ENCODE measurements around the gene TCN2. TPM values are rescaled to one million over a fixed set of nuclear protein-coding genes. Genes with fewer than 3 reads are reported as not detected.
"Not testable (repeated sequence)": the region's sequence is repeated elsewhere in the genome, so short reads cannot be mapped to it uniquely, and the experiment has no call there.

TCN2 gene
- 22.3 and 22.9 TPM in 2 replicates for total RNA-seq
- long read RNA-seq, transcript TCN2-201 (9 exons, 2,535 nt), result major isoform, 68 of 76 reads
- long read RNA-seq, partial matches to known transcripts, result 2 of 76 reads
- long read RNA-seq, other reads (novel, unspliced or antisense), result 6 of 76 reads

DNA sequence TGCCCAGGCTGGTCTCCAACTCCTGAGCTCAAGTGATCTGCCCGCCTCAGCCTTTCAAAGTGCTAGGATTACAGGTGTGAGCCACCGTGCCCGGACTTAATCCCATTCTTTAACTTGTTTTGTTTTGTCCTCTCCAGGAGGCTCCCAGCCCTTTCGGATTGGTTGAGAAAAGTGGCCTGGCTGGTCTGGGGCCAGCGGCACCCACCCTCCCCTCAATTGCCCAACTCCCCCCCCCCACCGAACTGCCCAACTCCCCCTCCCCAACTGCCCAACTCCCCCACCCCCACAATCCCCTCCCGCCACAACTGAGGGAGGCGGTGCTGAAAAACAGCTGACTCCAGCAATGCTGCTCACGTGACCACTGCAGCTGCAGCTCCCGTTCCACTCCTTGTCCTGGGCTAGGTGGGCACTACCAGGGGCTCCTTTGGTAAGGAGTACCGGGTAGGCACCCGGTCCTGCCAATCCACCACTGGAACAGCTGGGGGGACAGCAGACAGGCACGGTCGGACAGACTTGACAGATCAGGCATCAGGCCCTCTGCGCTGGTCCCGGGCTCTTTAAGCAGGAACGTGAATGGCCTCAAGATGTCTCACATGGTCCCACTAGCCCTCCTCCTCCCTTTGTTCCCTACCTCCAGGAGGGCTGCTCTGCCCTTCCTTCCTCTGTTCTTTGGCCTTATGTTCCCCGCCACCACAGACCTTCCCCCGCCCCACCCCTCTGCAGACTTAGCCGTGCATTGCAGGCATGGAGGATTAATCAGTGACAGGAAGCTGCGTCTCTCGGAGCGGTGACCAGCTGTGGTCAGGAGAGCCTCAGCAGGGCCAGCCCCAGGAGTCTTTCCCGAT lies at the start of gene TCN2:
TCN2 (plus strand) TSS at position 720 of the 845 bp plus-strand sequence. CDS start 158 bp downstream, outside the sequence.
- Mint-ChIP-seq H3K9me3 (ENCODE audit: low read depth) (no peaks in the 10 kb centered on the region), H3K4me1 (ENCODE audit: low read depth) (peaks cover 21% of the 10 kb centered on the region), H3K36me3 (ENCODE audit: insufficient read depth) (peaks cover 1% of the 10 kb centered on the region), H3K27me3 (no peaks in the 10 kb centered on the region), H3K27ac (peak within 1 kb of the TSS; percentile 98), H3K4me3 (ENCODE audit: low read depth) (peak within 1 kb of the TSS; percentile 77)
- DNase-seq (ENCODE audit: low spot score, unreplicated experiment), result peak; percentile 73
- TF ChIP-seq, protein P1, sequence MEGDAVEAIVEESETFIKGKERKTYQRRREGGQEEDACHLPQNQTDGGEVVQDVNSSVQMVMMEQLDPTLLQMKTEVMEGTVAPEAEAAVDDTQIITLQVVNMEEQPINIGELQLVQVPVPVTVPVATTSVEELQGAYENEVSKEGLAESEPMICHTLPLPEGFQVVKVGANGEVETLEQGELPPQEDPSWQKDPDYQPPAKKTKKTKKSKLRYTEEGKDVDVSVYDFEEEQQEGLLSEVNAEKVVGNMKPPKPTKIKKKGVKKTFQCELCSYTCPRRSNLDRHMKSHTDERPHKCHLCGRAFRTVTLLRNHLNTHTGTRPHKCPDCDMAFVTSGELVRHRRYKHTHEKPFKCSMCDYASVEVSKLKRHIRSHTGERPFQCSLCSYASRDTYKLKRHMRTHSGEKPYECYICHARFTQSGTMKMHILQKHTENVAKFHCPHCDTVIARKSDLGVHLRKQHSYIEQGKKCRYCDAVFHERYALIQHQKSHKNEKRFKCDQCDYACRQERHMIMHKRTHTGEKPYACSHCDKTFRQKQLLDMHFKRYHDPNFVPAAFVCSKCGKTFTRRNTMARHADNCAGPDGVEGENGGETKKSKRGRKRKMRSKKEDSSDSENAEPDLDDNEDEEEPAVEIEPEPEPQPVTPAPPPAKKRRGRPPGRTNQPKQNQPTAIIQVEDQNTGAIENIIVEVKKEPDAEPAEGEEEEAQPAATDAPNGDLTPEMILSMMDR (IDR thresholded peaks at IDR 0.05; ENCODE audit: unreplicated experiment), result no peak

- no peak overlapping the region for H3K27ac Mint-ChIP-seq
- no peak for DNase-seq (ENCODE audit: low spot score, unreplicated experiment)
- H3K4me1 Mint-ChIP-seq (ENCODE audit: low read depth), result peaks cover 11% of the 10 kb centered on the region
- no peaks in the 10 kb centered on the region for H3K27me3 Mint-ChIP-seq
- TF ChIP-seq, protein P1 (IDR thresholded peaks at IDR 0.05; ENCODE audit: unreplicated experiment), result no peak
- no peak overlapping the region for H3K4me3 Mint-ChIP-seq (ENCODE audit: low read depth)
- peaks cover 13% of the 10 kb centered on the region for H3K36me3 Mint-ChIP-seq (ENCODE audit: insufficient read depth)
- H3K9me3 Mint-ChIP-seq (ENCODE audit: low read depth), result no peaks in the 10 kb centered on the region
These were observed 49.7 kb upstream of the TCN2 start for GRCh38 chr22:30557243-30557642.

- H3K4me3 Mint-ChIP-seq (ENCODE audit: low read depth), result no peak overlapping the region
- peaks cover 10% of the 10 kb centered on the region for H3K36me3 Mint-ChIP-seq (ENCODE audit: insufficient read depth)
- H3K27me3 Mint-ChIP-seq, result no peaks in the 10 kb centered on the region
- peaks cover 11% of the 10 kb centered on the region for H3K4me1 Mint-ChIP-seq (ENCODE audit: low read depth)
- H3K27ac Mint-ChIP-seq, result no peak overlapping the region
- no peak for DNase-seq (ENCODE audit: low spot score, unreplicated experiment)
- no peaks in the 10 kb centered on the region for H3K9me3 Mint-ChIP-seq (ENCODE audit: low read depth)
- TF ChIP-seq, protein P1 (IDR thresholded peaks at IDR 0.05; ENCODE audit: unreplicated experiment), result no peak
These were observed 47.1 kb upstream of the TCN2 start for GRCh38 chr22:30559889-30560288.

DNA sequence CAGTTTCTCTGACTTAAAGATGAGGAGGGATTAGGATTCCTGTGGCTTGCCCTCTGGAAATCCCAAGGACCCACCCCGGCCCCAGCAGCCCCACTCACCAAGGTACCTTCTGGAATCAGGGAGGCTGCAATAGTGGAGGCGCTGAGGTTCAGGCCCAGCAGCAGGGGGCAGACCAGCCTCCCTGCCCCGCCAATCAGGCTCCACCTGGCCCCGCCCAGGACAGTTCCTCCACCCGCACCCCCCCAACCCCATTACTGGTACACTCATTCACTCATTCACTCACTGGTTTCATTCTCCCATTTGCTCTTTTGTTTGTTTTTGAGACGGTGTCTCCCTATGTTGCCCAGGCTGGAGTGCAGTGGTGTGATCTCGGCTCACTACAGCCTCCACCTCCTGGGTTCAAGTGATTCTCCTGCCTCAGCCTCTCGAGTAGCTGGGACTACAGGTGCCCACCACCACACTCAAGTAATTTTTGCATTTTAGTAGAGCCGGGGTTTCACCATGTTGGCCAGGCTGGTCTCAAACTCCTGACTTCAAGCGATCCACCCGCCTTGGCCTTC lies 46.3 kb upstream of the TCN2 start:
- not testable (repeated sequence) for H3K4me3 Mint-ChIP-seq (ENCODE audit: low read depth); DNase-seq (ENCODE audit: low spot score, unreplicated experiment); H3K9me3 Mint-ChIP-seq (ENCODE audit: low read depth); H3K27me3 Mint-ChIP-seq; H3K27ac Mint-ChIP-seq; H3K36me3 Mint-ChIP-seq (ENCODE audit: insufficient read depth)
- H3K4me1 Mint-ChIP-seq (ENCODE audit: low read depth), result peaks cover 11% of the 10 kb centered on the region
- TF ChIP-seq, protein P1 (IDR thresholded peaks at IDR 0.05; ENCODE audit: unreplicated experiment), result peak; percentile 26

- no peak overlapping the region for H3K4me3 Mint-ChIP-seq (ENCODE audit: low read depth)
- no peak overlapping the region for H3K27ac Mint-ChIP-seq
- H3K4me1 Mint-ChIP-seq (ENCODE audit: low read depth), result peaks cover 13% of the 10 kb centered on the region
These were observed 45.4 kb upstream of the TCN2 start for GRCh38 chr22:30561402-30562189.

More at GRCh38 chr22:30561402-30562189, 45.4 kb upstream of the TCN2 start:
- no peaks in the 10 kb centered on the region for H3K9me3 Mint-ChIP-seq (ENCODE audit: low read depth)
- H3K27me3 Mint-ChIP-seq, result no peaks in the 10 kb centered on the region
- TF ChIP-seq, protein P1 (IDR thresholded peaks at IDR 0.05; ENCODE audit: unreplicated experiment), result no peak
- peaks cover 1% of the 10 kb centered on the region for H3K36me3 Mint-ChIP-seq (ENCODE audit: insufficient read depth)
- DNase-seq (ENCODE audit: low spot score, unreplicated experiment), result no peak
